A549 treated with AZD2906 at 1 μM for 4 hours (cell line): Measurements from ENCODE around the gene NAT16. TPM values are rescaled to one million over a fixed set of nuclear protein-coding genes. Genes with fewer than 3 reads are reported as not detected.

ENCODE experiments used
- total RNA-seq: library from RNA; stranded (reverse); fragments of 200-300 nt; extraction: Qiagen RNA extraction; gene quantifications from 5 replicates; pipeline ENCODE4 v1.2.3, GENCODE V29; 2022

The NAT16 gene
- 0.13 to 0.19 TPM (median 0.15 TPM) in 5 replicates for total RNA-seq

DNA sequence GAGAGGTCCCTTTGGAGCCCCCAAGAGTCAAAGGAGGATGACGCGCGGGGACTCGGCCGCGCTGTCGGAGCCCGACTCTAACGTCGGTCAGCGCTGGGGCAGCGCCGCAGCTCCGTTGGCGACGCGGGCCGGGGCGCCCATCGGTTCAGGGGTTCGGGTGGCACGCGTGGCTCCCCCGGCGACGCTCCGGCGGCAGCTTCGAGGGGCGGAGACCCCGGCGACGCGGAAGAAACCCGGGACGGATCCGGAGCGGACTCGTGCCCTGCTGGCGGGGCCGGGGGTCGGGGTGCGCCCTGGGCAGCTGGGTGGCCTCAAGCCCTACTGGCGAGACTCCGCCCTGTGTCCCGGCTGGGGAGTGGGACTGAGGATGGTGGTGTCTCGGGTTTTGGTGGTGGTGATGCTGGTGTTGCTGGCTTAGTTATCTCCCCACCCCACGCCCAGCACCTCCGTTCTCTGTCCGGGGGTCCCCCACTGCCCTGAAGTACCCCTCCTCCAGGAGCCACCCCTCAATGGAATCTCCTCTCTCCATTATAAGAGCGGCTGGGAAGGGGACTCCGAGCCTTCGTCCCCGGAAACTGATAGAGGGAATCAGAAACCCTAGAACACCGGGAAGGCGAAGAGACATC, at the start of gene NAT16:
Gene NAT16 (minus strand): TSS at position 164 of the 626 bp plus-strand sequence. CDS start 5,486 bp downstream, outside the sequence.

DNA sequence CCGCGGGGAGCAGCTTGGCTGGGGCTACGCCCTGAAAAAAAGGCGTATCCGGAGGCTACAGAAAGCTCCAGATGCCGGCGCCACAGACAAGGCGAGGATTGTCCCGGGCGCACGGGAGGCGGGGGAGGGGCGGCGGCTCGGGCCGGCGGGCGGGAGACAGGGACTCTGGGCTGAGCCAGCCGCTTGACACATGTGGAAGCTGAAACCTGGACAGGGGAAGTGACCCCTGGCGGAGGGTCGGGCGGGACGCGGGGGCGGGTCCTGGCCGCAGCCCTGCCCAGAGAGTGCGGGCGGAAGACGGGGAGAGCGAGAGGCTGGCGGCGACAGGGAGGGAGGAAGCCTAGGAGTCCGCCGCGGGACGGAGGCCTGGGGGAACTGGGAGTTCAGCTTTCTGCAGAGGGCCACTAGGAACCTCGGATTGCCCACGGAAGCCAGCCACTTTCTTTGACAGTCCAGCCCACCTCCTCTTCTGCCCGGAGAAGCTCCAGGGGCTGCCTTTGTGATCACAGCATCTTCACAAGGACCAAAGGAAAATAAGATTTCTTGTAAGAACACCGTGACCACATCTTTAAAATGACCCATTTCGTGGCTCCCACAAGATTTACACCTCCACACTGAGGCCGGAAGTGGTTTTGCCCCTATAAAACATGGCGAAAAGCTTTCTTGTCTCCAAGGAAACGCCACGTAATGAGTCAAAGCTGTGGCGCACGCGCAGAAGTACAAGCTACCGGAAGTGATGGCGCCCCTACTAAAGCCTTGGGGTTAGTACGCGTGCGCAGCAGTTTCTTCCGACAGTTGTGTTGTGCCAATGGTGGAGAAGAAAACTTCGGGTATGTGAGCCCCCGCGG, 37.5 kb upstream of the NAT16 start, which contains the start of the genes PLOD3 and ZNHIT1:
Gene PLOD3 (minus strand): TSS at position 194 of the 848 bp plus-strand sequence. CDS start 307 bp downstream, outside the sequence.
Gene ZNHIT1 (plus strand): TSS at position 778 of the 848 bp plus-strand sequence. CDS start 31 bp downstream, at position 809.

DNA sequence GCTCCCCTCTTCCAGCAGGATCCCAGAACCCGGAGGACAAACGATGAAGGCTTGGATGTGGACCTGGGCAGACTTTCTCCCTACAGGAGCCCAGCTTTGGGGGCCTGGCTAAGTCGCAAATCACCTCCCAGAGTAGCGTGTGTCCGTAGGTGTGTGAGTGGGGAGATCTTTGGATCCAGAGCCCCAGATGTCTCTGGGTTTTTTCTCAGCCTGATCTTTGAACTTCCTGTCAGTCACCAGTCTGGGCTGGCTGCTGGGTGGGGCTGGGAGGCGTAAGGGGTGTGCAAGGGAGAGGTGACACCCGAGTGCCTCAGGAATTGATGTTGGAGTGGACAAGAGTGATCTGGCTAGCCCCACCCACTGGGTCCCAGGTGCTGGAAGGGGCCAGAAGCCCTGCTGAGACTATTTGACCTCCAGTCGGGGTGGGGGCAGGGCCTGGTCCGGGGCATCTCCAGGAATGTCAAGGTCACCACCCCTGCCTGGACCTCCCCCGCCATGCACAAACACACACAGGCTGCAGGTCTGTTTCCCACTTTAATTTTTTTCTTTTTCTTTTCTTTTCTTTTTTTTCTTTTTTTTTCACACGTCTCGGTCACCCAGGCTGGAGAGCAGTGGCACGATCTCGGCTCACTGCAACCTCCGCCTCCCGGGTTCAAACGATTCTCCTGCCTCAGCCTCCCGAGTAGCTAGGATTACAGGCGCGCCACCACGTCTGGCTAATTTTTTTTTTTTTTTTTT, 20.9 kb upstream of the NAT16 start, which contains the start of gene MOGAT3:
Gene MOGAT3 (minus strand): TSS at position 175 of the 738 bp plus-strand sequence. CDS start 182 bp downstream, outside the sequence.

GRCh38 chr7:101165075-101165957, 14.8 kb downstream of the NAT16 start, which contains the start of gene VGF:
Gene VGF (minus strand): TSS chr7:101165569. CDS start chr7:101164843, 726 bp downstream.

DNA sequence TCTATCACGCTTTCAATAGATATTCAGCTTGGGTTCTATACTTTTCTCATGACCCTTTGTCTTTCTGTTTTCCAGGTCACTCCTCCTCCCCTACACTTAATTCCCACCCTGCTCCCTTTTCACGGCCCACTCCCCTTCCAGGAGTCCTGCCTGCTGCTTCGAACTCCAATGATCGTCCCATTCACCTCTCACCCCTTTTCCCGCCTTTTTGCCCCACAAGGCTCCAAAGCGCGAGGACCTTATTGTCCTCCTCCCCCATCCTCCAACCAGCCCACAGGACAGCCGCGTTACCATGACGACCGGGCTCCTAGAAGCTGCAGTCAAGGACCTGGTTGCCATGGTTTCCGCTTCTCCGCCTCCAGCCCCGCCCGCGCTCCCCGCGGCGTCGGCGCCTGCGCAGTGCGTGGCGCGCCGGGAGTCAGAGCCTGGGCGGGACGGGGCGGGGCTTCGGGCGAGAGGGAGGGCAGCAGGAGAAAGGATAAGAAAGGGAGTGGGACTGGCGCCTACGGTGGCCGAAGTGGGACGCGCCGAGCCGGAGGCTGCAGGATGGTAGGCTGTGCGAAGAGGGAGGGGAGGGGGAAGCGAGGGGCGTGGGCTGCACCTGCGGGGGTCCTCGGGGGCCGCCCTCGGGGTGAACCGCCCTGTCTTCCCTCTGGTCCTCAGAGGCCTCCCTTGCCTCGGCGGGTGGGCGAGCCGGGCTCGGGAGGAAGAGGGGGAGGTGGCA, 26.0 kb downstream of the NAT16 start, which contains the start of gene AP1S1:
Gene AP1S1 (plus strand): TSS at position 508 of the 724 bp plus-strand sequence. CDS start 39 bp downstream, at position 547.

GRCh38 chr7:101126651-101127459, 53.2 kb downstream of the NAT16 start, which contains the start of gene SERPINE1:
Gene SERPINE1 (plus strand): TSS chr7:101127104. CDS start chr7:101128394, 1,290 bp downstream.

Other genes with a start within 250 kb of the NAT16 start
- gene MUC3A, start 230.8 kb downstream of the NAT16 start, total RNA-seq, result 15.2 to 23.8 TPM (median 22.2 TPM) in 5 replicates
- 12.5 to 23.4 TPM (median 19.2 TPM) in 5 replicates for gene MUC12, start 210.7 kb downstream of the NAT16 start, total RNA-seq
- gene MUC17, start 160.2 kb downstream of the NAT16 start, total RNA-seq, result 0.02 to 0.11 TPM (median 0.02 TPM) in 5 replicates
- gene TRIM56, start 94.8 kb downstream of the NAT16 start, total RNA-seq, result 12.4 to 15.5 TPM (median 13.1 TPM) in 5 replicates
- gene SERPINE1, start 53.2 kb downstream of the NAT16 start, total RNA-seq, result 1,708 to 2,057 TPM (median 1,848 TPM) in 5 replicates
- 146 to 161 TPM (median 152 TPM) in 5 replicates for gene AP1S1, start 25.8 kb downstream of the NAT16 start, total RNA-seq
- gene VGF, start 14.7 kb downstream of the NAT16 start, total RNA-seq, result 11.1 to 31.9 TPM (median 20.1 TPM) in 5 replicates
- not detected in 5 replicates for gene MOGAT3, start 20.7 kb upstream of the NAT16 start, total RNA-seq
- gene PLOD3, start 37.3 kb upstream of the NAT16 start, total RNA-seq, result 68.9 to 89.2 TPM (median 82.6 TPM) in 5 replicates
- 69.7 to 103 TPM (median 87.4 TPM) in 5 replicates for gene ZNHIT1, start 37.9 kb upstream of the NAT16 start, total RNA-seq
- gene CLDN15, start 57.5 kb upstream of the NAT16 start, total RNA-seq, result 7.0 to 12.8 TPM (median 10.9 TPM) in 5 replicates
- 129 to 149 TPM (median 142 TPM) in 5 replicates for gene FIS1, start 64.8 kb upstream of the NAT16 start, total RNA-seq
- gene IFT22, start 141.5 kb upstream of the NAT16 start, total RNA-seq, result 48.2 to 53.5 TPM (median 52.8 TPM) in 5 replicates
- gene COL26A1, start 182.6 kb upstream of the NAT16 start, total RNA-seq, result 0.44 to 0.74 TPM (median 0.52 TPM) in 5 replicates